Measurements from ENCODE around the gene ENAH.

DNA sequence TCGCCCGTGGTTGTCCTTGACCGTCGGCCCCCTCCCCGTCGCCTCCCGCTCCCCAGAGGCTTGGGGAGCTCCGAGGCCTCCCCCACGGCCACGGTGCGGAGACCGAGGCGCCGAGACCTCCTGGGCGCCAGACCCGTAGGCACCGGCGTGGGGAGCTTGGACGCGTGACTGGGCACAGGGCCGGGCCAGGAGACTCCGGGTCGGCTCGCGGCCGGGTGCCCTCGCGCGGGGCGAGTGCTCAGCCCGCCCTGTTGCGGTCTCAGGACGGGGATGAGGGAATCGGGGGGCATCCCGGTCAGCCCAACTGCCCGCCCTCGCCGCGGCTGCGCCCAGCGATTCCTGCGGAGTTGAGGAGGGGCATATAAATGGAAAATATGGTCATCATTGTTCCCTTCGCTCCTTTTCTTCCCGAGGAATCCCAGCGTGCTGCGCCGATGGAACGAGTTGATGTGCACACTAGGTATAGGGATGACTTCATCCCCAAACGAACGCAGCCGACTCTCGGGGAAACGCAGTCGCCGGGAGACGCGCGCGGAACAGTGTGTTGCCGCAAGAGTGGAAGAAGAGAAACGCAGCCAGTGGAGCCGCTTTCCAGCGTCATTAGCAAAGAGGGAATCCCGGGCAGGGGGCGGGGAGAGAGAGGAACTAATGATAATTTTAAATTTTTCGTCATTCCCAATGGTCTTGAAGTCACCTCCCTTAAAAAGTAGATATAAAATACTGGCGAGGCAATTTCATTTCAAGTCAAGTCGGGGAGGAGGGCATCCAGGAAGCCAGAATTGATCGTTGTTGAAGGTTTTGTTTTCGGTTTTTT, 747 bp upstream of the ENAH start:
- TF ChIP-seq YY1 (IDR thresholded peaks at IDR 0.05; ENCODE audit: extremely low read depth, insufficient replicate concordance, low read depth, low read length) (no peak), CTCF (IDR thresholded peaks at IDR 0.05 in 2 of 3, conservative IDR thresholded peaks at IDR 0.05 in 1 of 3; ENCODE audit: borderline replicate concordance in 1 of 3, insufficient read depth in 1 of 3, low read depth in 2 of 3, low read length in 2 of 3) (no peak), POLR2A (IDR thresholded peaks at IDR 0.05; ENCODE audit: borderline replicate concordance, extremely low read depth, insufficient read depth, insufficient read length) (no peak), EZH2phosphoT487 (IDR thresholded peaks at IDR 0.05; ENCODE audit: borderline replicate concordance) (no peak), POLR2AphosphoS5 (IDR thresholded peaks at IDR 0.05; ENCODE audit: low read depth, low read length) (peak; percentile 49; the same call in 1 of the 2 replicates), JUND (IDR thresholded peaks at IDR 0.05) (no peak)
- TF ChIP-seq, protein P1, sequence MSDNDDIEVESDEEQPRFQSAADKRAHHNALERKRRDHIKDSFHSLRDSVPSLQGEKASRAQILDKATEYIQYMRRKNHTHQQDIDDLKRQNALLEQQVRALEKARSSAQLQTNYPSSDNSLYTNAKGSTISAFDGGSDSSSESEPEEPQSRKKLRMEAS (IDR thresholded peaks at IDR 0.05): no peak
- TF ChIP-seq, protein P2, sequence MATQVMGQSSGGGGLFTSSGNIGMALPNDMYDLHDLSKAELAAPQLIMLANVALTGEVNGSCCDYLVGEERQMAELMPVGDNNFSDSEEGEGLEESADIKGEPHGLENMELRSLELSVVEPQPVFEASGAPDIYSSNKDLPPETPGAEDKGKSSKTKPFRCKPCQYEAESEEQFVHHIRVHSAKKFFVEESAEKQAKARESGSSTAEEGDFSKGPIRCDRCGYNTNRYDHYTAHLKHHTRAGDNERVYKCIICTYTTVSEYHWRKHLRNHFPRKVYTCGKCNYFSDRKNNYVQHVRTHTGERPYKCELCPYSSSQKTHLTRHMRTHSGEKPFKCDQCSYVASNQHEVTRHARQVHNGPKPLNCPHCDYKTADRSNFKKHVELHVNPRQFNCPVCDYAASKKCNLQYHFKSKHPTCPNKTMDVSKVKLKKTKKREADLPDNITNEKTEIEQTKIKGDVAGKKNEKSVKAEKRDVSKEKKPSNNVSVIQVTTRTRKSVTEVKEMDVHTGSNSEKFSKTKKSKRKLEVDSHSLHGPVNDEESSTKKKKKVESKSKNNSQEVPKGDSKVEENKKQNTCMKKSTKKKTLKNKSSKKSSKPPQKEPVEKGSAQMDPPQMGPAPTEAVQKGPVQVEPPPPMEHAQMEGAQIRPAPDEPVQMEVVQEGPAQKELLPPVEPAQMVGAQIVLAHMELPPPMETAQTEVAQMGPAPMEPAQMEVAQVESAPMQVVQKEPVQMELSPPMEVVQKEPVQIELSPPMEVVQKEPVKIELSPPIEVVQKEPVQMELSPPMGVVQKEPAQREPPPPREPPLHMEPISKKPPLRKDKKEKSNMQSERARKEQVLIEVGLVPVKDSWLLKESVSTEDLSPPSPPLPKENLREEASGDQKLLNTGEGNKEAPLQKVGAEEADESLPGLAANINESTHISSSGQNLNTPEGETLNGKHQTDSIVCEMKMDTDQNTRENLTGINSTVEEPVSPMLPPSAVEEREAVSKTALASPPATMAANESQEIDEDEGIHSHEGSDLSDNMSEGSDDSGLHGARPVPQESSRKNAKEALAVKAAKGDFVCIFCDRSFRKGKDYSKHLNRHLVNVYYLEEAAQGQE (IDR thresholded peaks at IDR 0.05; ENCODE audit: low read depth): no peak
